Measurements from ENCODE around the gene ROBO3. TPM values are rescaled to one million over a fixed set of nuclear protein-coding genes. Genes with fewer than 3 reads are reported as not detected.

Gene ROBO3
- total RNA-seq = 18.1 and 19.9 TPM in 2 replicates

GRCh38 chr11:124865181-124865901 lies at the start of gene ROBO3:
Gene ROBO3 (plus strand): TSS chr11:124865432. CDS start chr11:124865578, 146 bp downstream.

GRCh38 chr11:124897674-124898262 lies 32.5 kb downstream of the ROBO3 start, which contains the start of gene ROBO4:
Gene ROBO4 (minus strand): TSS chr11:124897865. CDS start chr11:124897795, 70 bp downstream.

GRCh38 chr11:124918950-124919349 lies 53.7 kb downstream of the ROBO3 start, which contains the start of gene HEPN1:
Gene HEPN1 (plus strand): TSS chr11:124919250.

Other genes starting within 250 kb of the ROBO3 start
- 21.7 TPM in 2 replicates for gene TBRG1, start 242.6 kb upstream of the ROBO3 start, total RNA-seq
- 18.2 and 20.4 TPM in 2 replicates for gene SIAE, start 191.7 kb upstream of the ROBO3 start, total RNA-seq
- gene SPA17, start 191.5 kb upstream of the ROBO3 start, total RNA-seq = 10.4 and 10.6 TPM in 2 replicates
- 8.2 and 10.9 TPM in 2 replicates for gene NRGN, start 125.5 kb upstream of the ROBO3 start, total RNA-seq
- 0.27 and 0.43 TPM in 2 replicates for gene VSIG2, start 113.2 kb upstream of the ROBO3 start, total RNA-seq
- gene ESAM, start 103.1 kb upstream of the ROBO3 start, total RNA-seq = 136 and 154 TPM in 2 replicates
- 20.1 and 23.7 TPM in 2 replicates for gene MSANTD2, start 65.0 kb upstream of the ROBO3 start, total RNA-seq
- 265 and 303 TPM in 2 replicates for gene ROBO4, start 32.4 kb downstream of the ROBO3 start, total RNA-seq
- 0.13 TPM in 1 of 2 replicates, not detected in the other for gene HEPN1, start 53.8 kb downstream of the ROBO3 start, total RNA-seq
- not detected in 2 replicates for gene HEPACAM, start 70.6 kb downstream of the ROBO3 start, total RNA-seq
- gene CCDC15, start 88.8 kb downstream of the ROBO3 start, total RNA-seq = 6.6 and 7.7 TPM in 2 replicates
- 0.57 and 0.66 TPM in 2 replicates for gene SLC37A2, start 197.9 kb downstream of the ROBO3 start, total RNA-seq
- gene TMEM218, start 246.2 kb downstream of the ROBO3 start, total RNA-seq = 21.0 and 21.4 TPM in 2 replicates